GM12873 (cell line): ENCODE data around the gene BPI.

Source experiments
- CTCF ChIP-seq: IDR thresholded peaks from 2 replicates; pipeline ENCODE4 v1.5.1; 2012; ENCODE audit warnings: low read depth, mild to moderate bottlenecking, moderate library complexity, low read length, control low read depth; ENCODE audit not compliant: insufficient read depth; ENCODE audit errors: missing control alignments

The BPI gene

GRCh38 chr20:38345643-38346042 is 41.7 kb downstream of the BPI start:
- TF ChIP-seq CTCF, result no peak

DNA sequence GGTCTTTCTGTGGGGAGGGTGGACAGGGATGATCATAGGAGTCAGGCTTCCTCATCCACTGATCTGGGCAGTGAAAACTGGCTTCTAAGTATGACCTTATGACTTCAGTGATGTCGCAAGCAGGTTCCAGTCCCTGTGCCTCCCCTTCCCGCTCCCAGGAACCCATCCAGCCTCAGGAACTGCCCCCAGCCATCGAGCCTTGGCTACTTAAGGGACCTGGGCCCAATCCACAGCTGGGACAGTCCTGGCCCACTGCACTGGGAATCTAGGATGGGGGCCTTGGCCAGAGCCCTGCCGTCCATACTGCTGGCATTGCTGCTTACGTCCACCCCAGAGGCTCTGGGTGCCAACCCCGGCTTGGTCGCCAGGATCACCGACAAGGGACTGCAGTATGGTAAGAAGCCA is 42.3 kb downstream of the BPI start, which contains the start of gene LBP:
Gene LBP (plus strand): TSS at position 236 of the 405 bp plus-strand sequence. CDS start 35 bp downstream, at position 271.
- TF ChIP-seq CTCF, result no peak

- no peak for TF ChIP-seq CTCF
These were observed 42.8 kb downstream of the BPI start for GRCh38 chr20:38346741-38347140.

- TF ChIP-seq CTCF, result no peak
These were observed 45.9 kb downstream of the BPI start for GRCh38 chr20:38349856-38350255.

DNA sequence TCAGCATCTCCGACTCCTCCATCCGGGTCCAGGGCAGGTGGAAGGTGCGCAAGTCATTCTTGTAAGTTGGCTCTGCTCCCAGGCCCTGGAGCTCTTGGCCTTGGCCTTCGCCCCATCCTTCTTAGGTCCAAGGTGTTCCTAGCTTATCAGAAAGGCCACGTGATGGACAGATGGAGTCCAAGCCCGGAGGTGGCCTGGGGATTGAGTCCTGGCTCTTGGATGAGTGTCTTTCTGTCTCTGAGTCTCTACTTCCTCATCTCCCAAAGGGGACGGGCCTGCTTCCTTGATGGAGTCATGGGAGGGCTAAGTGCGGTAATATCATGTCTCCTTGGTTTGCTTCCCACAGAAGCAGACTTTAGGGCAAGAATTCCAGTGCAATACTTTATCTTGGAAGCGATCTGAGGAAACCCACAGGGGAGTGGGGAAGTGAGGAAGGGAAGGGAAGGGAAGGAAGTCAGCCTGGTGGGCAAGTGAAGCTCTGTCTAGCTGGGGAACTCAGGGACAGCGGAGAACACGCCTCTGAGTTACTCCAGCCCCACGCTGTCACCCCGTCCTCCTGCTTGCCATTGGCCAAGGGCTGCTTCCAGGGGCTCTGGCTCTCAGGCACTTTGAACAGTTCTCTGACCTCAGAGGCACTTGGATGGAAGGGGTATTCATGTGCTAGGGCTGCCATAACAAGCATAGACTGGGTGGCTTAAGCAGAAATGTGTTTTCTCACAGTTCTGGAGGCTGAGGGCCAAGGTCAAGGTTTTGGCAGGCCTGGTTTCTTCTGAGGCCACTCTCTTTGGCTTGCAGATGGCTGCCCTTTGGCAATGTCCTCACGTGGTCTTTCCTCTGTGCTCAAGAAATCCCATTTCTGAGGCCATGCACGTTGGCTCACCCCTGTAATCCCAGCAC is 47.2 kb downstream of the BPI start:
- TF ChIP-seq CTCF, result no peak

DNA sequence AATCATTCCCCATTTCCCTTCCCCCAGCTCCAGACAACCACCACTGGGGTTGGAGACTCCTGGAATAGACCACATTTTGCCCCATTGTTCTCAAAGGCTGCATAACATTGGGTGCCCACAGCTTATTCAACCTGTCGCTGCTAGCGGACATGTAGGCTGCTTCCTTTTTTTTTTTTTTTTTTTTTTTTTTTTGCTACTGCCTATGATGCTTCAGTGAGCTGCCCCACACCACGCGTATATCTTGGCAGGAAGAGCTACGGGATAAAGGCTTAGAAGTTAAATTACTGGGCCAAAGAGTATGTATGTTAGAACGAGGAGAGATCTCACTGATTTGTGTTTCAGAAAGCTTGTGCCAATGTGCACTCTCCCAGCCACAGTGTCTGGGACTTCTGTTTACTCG is 49.4 kb downstream of the BPI start:
- TF ChIP-seq CTCF, result no peak

- no peak for TF ChIP-seq CTCF
These were observed 50.3 kb downstream of the BPI start for GRCh38 chr20:38354227-38354626.
